GM12875 (cell line): ENCODE data around the gene MDH1B.
"Not testable (repeated sequence)": the region's sequence is repeated elsewhere in the genome, so short reads cannot be mapped to it uniquely, and the experiment has no call there.

Experiments
- H3K4me3 ChIP-seq: one replicate; pipeline ENCODE4 v1.5.1; 2011; ENCODE audit warnings: low read depth, low read length, control low read depth
- TF ChIP-seq, protein P1 (sequence below): IDR thresholded peaks from 2 replicates; pipeline ENCODE4 v1.5.1; 2011; ENCODE audit warnings: low read depth, mild to moderate bottlenecking, control low read depth, inconsistent platforms, low read length, moderate library complexity, borderline replicate concordance; ENCODE audit not compliant: insufficient read depth

The MDH1B gene

DNA sequence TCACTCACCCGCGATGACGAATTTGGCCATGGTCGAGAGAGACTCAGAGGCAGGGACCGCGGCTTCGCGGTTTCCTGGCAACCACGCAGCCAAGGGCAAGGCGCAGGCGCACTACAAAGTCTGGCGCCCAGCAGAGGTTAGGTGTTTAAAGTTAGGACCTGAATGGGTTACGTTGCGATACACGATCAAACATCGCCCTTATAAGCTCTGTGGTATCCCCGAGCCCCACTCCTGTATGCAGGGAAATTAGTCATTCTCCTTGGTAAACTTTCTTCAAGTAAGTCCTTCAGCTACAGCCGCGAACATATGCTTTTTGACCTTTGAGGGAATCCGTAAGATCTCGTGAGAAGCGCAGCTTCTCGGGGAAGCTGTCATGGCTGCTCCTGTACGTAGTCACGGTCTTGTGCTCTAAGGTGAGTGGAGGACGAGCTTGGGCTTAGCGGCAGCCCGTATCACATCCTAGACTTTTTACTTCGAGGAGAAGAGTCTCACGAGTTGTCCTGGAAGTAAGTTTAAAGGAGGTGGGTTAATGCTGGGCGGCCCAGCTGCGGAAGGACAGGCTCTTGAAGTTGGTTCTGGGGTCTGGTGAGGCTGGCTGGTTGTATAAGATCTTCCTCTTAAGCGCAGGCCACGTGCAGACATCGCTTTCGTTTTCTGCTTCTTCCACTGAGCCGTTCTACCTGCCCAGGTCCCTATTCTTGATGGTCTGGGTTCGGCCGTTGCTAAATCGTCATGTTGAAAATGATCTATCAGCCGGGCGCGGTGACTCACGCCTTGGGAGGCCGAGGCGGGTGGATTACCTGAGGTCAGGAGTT is at the start of gene MDH1B, which contains the start of gene FASTKD2:
Gene MDH1B, minus strand, starts transcription at position 87 of the 815 bp plus-strand sequence. Its CDS starts 57 bp downstream, at position 30.
Gene FASTKD2, plus strand, starts transcription at position 365 of the 815 bp plus-strand sequence. CDS start 1,088 bp downstream, outside the sequence.
- TF ChIP-seq, protein P1, sequence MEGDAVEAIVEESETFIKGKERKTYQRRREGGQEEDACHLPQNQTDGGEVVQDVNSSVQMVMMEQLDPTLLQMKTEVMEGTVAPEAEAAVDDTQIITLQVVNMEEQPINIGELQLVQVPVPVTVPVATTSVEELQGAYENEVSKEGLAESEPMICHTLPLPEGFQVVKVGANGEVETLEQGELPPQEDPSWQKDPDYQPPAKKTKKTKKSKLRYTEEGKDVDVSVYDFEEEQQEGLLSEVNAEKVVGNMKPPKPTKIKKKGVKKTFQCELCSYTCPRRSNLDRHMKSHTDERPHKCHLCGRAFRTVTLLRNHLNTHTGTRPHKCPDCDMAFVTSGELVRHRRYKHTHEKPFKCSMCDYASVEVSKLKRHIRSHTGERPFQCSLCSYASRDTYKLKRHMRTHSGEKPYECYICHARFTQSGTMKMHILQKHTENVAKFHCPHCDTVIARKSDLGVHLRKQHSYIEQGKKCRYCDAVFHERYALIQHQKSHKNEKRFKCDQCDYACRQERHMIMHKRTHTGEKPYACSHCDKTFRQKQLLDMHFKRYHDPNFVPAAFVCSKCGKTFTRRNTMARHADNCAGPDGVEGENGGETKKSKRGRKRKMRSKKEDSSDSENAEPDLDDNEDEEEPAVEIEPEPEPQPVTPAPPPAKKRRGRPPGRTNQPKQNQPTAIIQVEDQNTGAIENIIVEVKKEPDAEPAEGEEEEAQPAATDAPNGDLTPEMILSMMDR: no peak
- H3K4me3 ChIP-seq: peak within 1 kb of the TSS; percentile 72

DNA sequence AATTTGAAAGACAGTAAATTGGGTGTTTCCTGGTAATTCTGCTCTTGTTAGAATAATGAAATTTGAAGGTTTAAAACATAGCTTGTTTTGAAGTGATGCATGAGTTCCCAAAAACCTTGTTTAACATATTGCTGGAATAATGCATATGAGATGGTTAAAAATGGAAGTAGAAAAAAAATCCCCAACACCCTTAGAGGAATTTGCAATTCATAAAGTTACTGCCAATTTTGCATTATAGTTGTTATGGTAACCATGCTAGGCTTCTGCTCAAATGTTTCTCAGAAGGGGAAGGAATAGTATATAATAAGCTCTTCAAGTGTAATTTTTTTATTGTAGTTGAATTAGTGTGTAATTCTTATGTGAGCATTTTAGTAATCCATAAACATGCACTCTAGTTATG is 49.4 kb upstream of the MDH1B start:
- TF ChIP-seq, protein P1: no peak
- no peak overlapping the region for H3K4me3 ChIP-seq

DNA sequence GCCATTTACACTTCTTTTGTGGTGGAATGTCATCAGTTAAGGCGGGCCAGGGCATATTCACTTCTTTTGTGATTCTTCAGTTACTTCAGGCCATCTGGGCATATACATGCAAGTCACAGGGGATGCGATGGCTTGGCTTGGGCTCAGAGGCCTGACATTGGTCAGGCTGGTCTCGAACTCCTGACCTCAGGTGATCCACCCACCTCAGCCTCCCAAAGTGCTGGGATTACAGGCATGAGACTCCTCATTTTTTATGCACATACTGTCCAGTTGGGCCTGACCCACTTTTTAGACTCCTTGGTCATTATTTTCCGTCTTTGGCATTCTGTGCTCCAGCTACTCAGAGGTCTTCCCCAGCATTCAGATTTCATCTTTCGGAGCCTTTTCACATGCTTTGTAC is 47.3 kb upstream of the MDH1B start:
- not testable (repeated sequence) for H3K4me3 ChIP-seq

DNA sequence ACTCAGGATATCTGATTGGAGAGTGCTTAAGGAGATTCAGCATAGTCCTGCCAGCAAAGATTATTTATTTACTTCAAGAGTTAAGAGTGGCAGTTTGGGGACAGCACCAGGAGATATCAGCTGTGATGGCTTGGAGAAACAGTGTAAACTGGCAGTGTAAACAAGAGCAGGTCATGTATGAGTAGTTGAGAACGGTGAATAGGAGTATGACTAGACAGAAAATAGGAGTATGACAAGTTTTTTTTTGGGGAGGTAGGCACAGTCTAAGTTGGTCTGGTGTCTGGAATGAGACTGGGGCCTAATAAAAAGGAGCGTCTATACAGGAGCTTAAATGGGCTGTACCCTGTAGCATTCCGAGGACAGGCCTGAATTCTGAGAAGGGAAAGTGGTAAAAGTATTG is 42.5 kb upstream of the MDH1B start:
- H3K4me3 ChIP-seq: not testable (repeated sequence)

DNA sequence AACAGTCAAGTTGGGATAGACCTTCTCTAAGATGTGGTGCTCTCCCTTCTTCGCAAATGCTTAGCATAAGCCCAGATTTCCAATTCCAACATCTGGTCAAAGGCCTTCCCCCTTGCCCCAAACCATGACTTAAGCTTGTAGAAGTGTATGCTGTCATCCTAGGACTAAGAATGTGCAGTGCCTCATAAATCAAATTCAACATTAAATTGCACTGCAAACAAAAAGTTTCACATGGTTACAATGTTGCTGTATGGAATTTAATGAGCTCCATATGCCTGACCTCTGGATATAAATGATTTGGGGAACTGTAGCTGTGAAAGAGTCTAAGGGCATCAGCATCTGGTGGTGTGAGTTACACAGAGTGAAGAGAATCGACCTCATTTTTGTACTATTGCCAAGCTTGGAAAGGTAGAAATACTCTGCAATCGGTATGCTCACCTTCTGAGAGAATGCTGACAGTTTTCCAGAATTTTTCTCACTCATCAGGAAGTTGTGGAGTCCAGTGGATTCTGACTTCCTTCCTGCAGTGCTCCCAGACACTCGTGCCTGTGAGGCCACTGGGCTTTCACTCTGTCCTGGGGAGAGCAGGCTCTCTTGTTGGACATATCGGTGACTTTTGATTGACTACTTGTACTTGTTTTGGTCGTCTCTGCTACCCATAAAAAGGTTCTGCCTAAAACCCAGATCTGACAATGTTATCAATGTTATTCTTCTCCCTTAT is 40.9 kb upstream of the MDH1B start:
- TF ChIP-seq, protein P1: no peak
- no peak overlapping the region for H3K4me3 ChIP-seq

DNA sequence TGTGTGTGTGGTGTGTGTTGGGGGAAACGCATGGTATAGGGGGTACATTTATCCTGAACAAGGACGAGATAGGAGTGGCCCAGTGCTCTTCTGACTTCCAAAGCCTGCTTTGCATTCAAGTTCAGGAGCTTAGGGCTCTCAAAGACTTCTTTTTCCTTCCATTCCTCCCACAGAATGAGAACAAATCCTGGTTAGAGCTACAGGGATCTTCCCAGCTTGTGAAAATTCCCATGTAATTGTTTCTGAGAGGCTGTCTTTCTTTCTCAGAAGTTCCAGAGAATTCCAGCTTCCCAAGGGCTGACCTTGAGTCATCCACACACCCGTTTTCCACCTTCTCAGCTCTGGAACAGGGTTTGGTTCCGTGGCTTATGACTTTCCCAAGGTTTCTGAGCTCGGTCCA is 39.2 kb upstream of the MDH1B start:
- no peak overlapping the region for H3K4me3 ChIP-seq
- TF ChIP-seq, protein P1: no peak

DNA sequence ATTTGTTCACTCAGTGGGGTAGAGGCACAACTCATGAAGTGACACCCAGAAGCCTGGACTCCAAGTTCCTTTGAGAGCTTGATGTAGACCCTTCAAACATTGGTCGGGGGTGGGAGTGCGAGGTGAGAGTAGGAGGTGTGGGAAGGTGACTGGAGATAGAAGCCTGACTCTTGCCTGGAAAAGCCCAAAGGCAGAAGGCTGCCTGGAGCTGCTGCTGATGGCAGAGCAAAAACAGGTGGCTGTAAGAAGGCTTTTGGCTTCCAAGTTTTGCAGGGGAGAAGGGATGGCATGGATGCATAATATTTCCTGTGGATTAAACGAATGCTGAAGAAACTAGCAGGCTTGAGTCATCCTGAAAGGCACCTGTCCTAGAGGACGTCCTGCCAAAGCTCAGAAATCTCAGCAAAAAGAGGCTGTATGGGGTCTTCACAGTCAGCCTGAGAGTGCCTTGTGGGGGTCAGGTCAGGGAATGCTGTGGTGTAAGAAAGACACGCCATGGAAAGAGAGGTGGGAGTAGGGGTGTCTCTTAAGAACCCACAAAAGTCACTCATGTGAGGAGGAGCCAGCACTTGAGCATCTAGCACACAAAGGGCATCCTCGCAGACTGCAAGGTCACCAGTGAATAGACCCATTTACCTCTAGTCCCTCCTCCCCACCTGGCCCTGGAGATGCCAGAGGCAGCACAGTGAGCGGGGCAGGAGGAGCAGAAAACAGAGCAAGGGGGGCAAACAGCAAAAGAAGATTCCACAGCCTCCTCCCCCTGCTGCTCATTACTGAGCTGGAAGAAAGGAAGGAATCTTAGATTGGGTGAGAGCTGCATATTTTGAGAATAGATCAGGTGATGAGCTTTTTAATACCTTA is 37.8 kb upstream of the MDH1B start:
- TF ChIP-seq, protein P1: no peak
- H3K4me3 ChIP-seq: no peak overlapping the region
